K562 (cell line): ENCODE measurements around the gene TMIGD2. TPM values are rescaled to one million over a fixed set of nuclear protein-coding genes. Genes with fewer than 3 reads are reported as not detected.

Experiments used
- EGR1 ChIP-seq: fragments of 450-650 bp; conservative IDR thresholded peaks from 2 replicates; pipeline ENCODE4 v1.6.1; 2017; ENCODE audit warnings: mild to moderate bottlenecking
- ESRRA ChIP-seq: fragments of 450-650 bp; IDR thresholded peaks from 2 replicates; pipeline ENCODE4 v1.6.1; 2014; ENCODE audit warnings: low read depth, mild to moderate bottlenecking, moderate library complexity, borderline replicate concordance
- FOXK2 ChIP-seq, 2 experiments: fragments of 450-650 bp; IDR thresholded peaks in 1 of 2; conservative IDR thresholded peaks in 1 of 2; 2 replicates each; pipeline ENCODE4 v1.6.1; 2016; ENCODE audit warnings: low read depth in 2 of 2, mild to moderate bottlenecking in 1 of 2
- GABPB2 ChIP-seq: fragments of 250-450 bp; sonication (Bioruptor Pico); conservative IDR thresholded peaks from 2 replicates; pipeline ENCODE4 v1.5.1; 2021; ENCODE audit warnings: mild to moderate bottlenecking
- MAFG ChIP-seq: fragments of 450-650 bp; conservative IDR thresholded peaks from 2 replicates; pipeline ENCODE4 v1.6.1; 2016; ENCODE audit warnings: missing genetic modification characterization, missing compliant biosample characterization
- MAX ChIP-seq: sonication (generic); formaldehyde crosslinking; IDR thresholded peaks from 2 replicates; pipeline ENCODE4 v1.9.0; 2022; ENCODE audit warnings: mild to moderate bottlenecking, missing genetic modification reagents
- MCM7 ChIP-seq, 2 experiments: fragments of 450-650 bp; IDR thresholded peaks; 2 replicates each; pipeline ENCODE4 v1.6.1; 2016 to 2018
- NFRKB ChIP-seq: fragments of 450-650 bp; IDR thresholded peaks from 2 replicates; pipeline ENCODE4 v1.6.1; 2016; ENCODE audit warnings: low read depth
- NR4A1 ChIP-seq, 2 experiments: fragments of 250-450 bp in 1 of 2; fragments of 450-650 bp in 1 of 2; sonication (Bioruptor Pico) in 1 of 2; IDR thresholded peaks; 2 replicates each; pipeline versions ENCODE4 v1.4.0 to v1.6.1; 2016 to 2020; ENCODE audit warnings: mild to moderate bottlenecking in 2 of 2, missing compliant biosample characterization in 1 of 2, missing genetic modification characterization in 1 of 2, moderate library complexity in 1 of 2
- PKNOX1 ChIP-seq: fragments of 450-650 bp; IDR thresholded peaks from 2 replicates; pipeline ENCODE4 v1.6.1; 2016
- POLR3G ChIP-seq: IDR thresholded peaks from 2 replicates; pipeline ENCODE4 v1.6.1; 2011; ENCODE audit not compliant: insufficient read length, insufficient replicate concordance; ENCODE audit errors: extremely low read depth
- RCOR1 ChIP-seq, 2 experiments: IDR thresholded peaks; 2 replicates each; pipeline ENCODE4 v1.6.1; 2012; ENCODE audit warnings: low read depth in 2 of 2, low read length in 2 of 2, borderline replicate concordance in 1 of 2, improper control_type of control experiment in 1 of 2
- SMAD4 ChIP-seq: fragments of 250-450 bp; sonication (Bioruptor Pico); conservative IDR thresholded peaks from 2 replicates; pipeline ENCODE4 v1.8.0; 2021; ENCODE audit warnings: inconsistent platforms, mild to moderate bottlenecking, moderate library complexity
- TEAD4 ChIP-seq, 2 experiments: sonication (generic) in 1 of 2; formaldehyde crosslinking in 1 of 2; IDR thresholded peaks; 2 replicates each; pipeline versions ENCODE4 v1.6.1 to v1.8.0; 2012 to 2022; ENCODE audit warnings: borderline replicate concordance in 1 of 2, inconsistent platforms in 1 of 2, low read length in 1 of 2, mild to moderate bottlenecking in 1 of 2, missing genetic modification reagents in 1 of 2
- ZFX ChIP-seq: sonication (generic); formaldehyde crosslinking; IDR thresholded peaks from 2 replicates; pipeline ENCODE4 v1.8.0; 2022; ENCODE audit warnings: mild to moderate bottlenecking, missing genetic modification reagents, moderate library complexity
- ZNF586 ChIP-seq: fragments of 450-650 bp; formaldehyde crosslinking; conservative IDR thresholded peaks from 2 replicates; pipeline ENCODE4 v1.4.0; 2020; ENCODE audit warnings: mild to moderate bottlenecking, moderate library complexity
- polyA plus RNA-seq, 8 experiments: library from polyadenylated mRNA; depleted of rRNA in 4 of 8; stranded (reverse) in 5 of 8; unstranded in 3 of 8; fragments of >200 nt; fragmentation: Nextera tagmentation in 2 of 8; fragmentation: Illumina TruSeq in 1 of 8; extraction: Ambion mirVana in 2 of 8; extraction: Trizol in 1 of 8; gene quantifications; 2 replicates each; pipeline versions ENCODE4 v1.2.1 to v1.2.3, GENCODE V29; 2011 to 2014; ENCODE audit warnings: inconsistent platforms in 1 of 8, missing spikeins in 1 of 8
- total RNA-seq, 7 experiments: library from RNA; depleted of rRNA in 6 of 7; stranded (reverse); fragments of >200 nt in 6 of 7; fragmentation: Illumina TruSeq in 2 of 7; extraction: Trizol in 2 of 7; gene quantifications; 2 replicates each; pipeline versions ENCODE4 v1.2.1 to v1.2.3, GENCODE V29; 2011 to 2021; ENCODE audit warnings: low replicate concordance in 1 of 7

Gene TMIGD2
- total and polyA plus RNA-seq, 9 of the 15 experiments (the other 6 are each of a cell fraction or from before 2014, with no cell fraction given) = not detected

- TF ChIP-seq MCM7 (IDR thresholded peaks at IDR 0.05) = no peak
- TF ChIP-seq FOXK2 (conservative IDR thresholded peaks at IDR 0.05 in 1 of 2, IDR thresholded peaks at IDR 0.05 in 1 of 2; ENCODE audit: low read depth in 2 of 2) = peak in 1 of 2 experiments; percentile 23; a peak in 1 of 4 replicates
- peak; percentile 35; the same call in 1 of the 2 replicates for TF ChIP-seq SMAD4 (CRISPR knock-in tag)
- peak; percentile 58; the same call in 1 of the 2 replicates for TF ChIP-seq TEAD4 (IDR thresholded peaks at IDR 0.05; ENCODE audit: low read length)
- TF ChIP-seq TEAD4 (CRISPR knock-in tag; IDR thresholded peaks at IDR 0.05; ENCODE audit: borderline replicate concordance) = no peak
- 0 out of 2 replicates have a peak, but pooled peaks have one; percentile 29 for TF ChIP-seq NFRKB
- 0 out of 2 replicates have a peak, but pooled peaks have one; percentile 30 for TF ChIP-seq ESRRA
- TF ChIP-seq MAX (CRISPR knock-in tag) = peak; percentile 16; the same call in 1 of the 2 replicates
- no peak for TF ChIP-seq POLR3G
- TF ChIP-seq GABPB2 (CRISPR knock-in tag) = no peak
- peak; percentile 27; the same call in 1 of the 2 replicates for TF ChIP-seq PKNOX1
- no peak for TF ChIP-seq MAFG (tag)
- TF ChIP-seq ZFX (CRISPR knock-in tag) = peak; percentile 68
- TF ChIP-seq ZNF586 (CRISPR knock-in tag) = no peak
- no peak for TF ChIP-seq EGR1
- peak in 1 of 2 experiments; percentile 71; a peak in 1 of 4 replicates for TF ChIP-seq RCOR1 (IDR thresholded peaks at IDR 0.05; ENCODE audit: borderline replicate concordance in 1 of 2, low read depth in 2 of 2, low read length in 2 of 2)
- no peak for TF ChIP-seq NR4A1 (CRISPR knock-in tag; IDR thresholded peaks at IDR 0.05)
- TF ChIP-seq NR4A1 (tag; IDR thresholded peaks at IDR 0.05) = no peak
Measured at GRCh38 chr19:4337906-4338440, 35.8 kb upstream of the TMIGD2 start (continued).
